ENCODE measurements around the gene GBF1. TPM values are rescaled to one million over a fixed set of nuclear protein-coding genes. Genes with fewer than 3 reads are reported as not detected.

Gene GBF1
- total and polyA plus RNA-seq, 2 of the 13 experiments (the other 11 are each of a cell fraction or from before 2014, with no cell fraction given): 17.1 to 21.9 TPM

GRCh38 chr10:102419269-102420180 is 174.2 kb downstream of the GBF1 start (continued):
- TF ChIP-seq ZBTB44 (CRISPR knock-in tag; IDR thresholded peaks at IDR 0.05) (no peak), ZNF441 (CRISPR knock-in tag; IDR thresholded peaks at IDR 0.05; ENCODE audit: borderline replicate concordance) (no peak), THYN1 (CRISPR knock-in tag; IDR thresholded peaks at IDR 0.05; ENCODE audit: borderline replicate concordance, low read depth) (0 out of 2 replicates have a peak, but pooled peaks have one; percentile 62), ZNF282 (IDR thresholded peaks at IDR 0.05; ENCODE audit: partially characterized antibody) (no peak), KMT2A (CRISPR knock-in tag; IDR thresholded peaks at IDR 0.05) (no peak), CCAR2 (optimal IDR thresholded peaks at IDR 0.05; ENCODE audit: low read depth, low read length) (no peak), E2F1 (CRISPR knock-in tag; IDR thresholded peaks at IDR 0.05) (peak; percentile 66; the same call in 1 of the 2 replicates), ARNT2 (CRISPR knock-in tag; IDR thresholded peaks at IDR 0.05; ENCODE audit: low read depth) (no peak), CEBPB (IDR thresholded peaks at IDR 0.05; ENCODE audit: borderline replicate concordance, low read depth, low read length) (no peak), ZBTB46 (CRISPR knock-in tag; IDR thresholded peaks at IDR 0.05; ENCODE audit: borderline replicate concordance) (no peak), HOMEZ (CRISPR knock-in tag; IDR thresholded peaks at IDR 0.05; ENCODE audit: low read depth) (no peak), POGZ (CRISPR knock-in tag; IDR thresholded peaks at IDR 0.05) (no peak), RBAK (CRISPR knock-in tag; IDR thresholded peaks at IDR 0.05) (no peak), ZNF614 (CRISPR knock-in tag; IDR thresholded peaks at IDR 0.05; ENCODE audit: borderline replicate concordance) (no peak), ZNF557 (CRISPR knock-in tag; IDR thresholded peaks at IDR 0.05) (peak; percentile 71; the same call in 1 of the 2 replicates), RXRA (CRISPR knock-in tag; IDR thresholded peaks at IDR 0.05) (peak; percentile 22; the same call in 1 of the 2 replicates), ZNF597 (CRISPR knock-in tag; IDR thresholded peaks at IDR 0.05) (no peak), ZNF10 (CRISPR knock-in tag; IDR thresholded peaks at IDR 0.05; ENCODE audit: borderline replicate concordance, low read depth) (no peak), MED1 (CRISPR knock-in tag; IDR thresholded peaks at IDR 0.05) (0 out of 2 replicates have a peak, but pooled peaks have one; percentile 13), GLI4 (CRISPR knock-in tag; IDR thresholded peaks at IDR 0.05; ENCODE audit: borderline replicate concordance) (no peak), ZNF460 (CRISPR knock-in tag; IDR thresholded peaks at IDR 0.05; ENCODE audit: borderline replicate concordance) (no peak), SNAPC2 (CRISPR knock-in tag; IDR thresholded peaks at IDR 0.05) (0 out of 2 replicates have a peak, but pooled peaks have one; percentile 47)
